PFSK-1 (cell line): ENCODE results near the gene SLC38A11.

ENCODE experiments used
- FOXP2 ChIP-seq: optimal IDR thresholded peaks from 2 replicates; pipeline ENCODE3; 2011; ENCODE audit warnings: borderline replicate concordance, control low read depth, inconsistent platforms; ENCODE audit not compliant: insufficient read depth; ENCODE audit errors: extremely low read length, extremely low read depth
- POLR2AphosphoS5 ChIP-seq: IDR thresholded peaks from 2 replicates; pipeline ENCODE4 v1.6.1; 2012; ENCODE audit warnings: low read depth, mild to moderate bottlenecking, control low read depth, low read length, moderate library complexity
- REST ChIP-seq, 2 experiments: IDR thresholded peaks; 2 replicates each; pipeline versions ENCODE4 v1.6.1 to v1.8.0; 2011 to 2012; ENCODE audit warnings: low read depth in 2 of 2, low read length in 2 of 2, control low read depth in 1 of 2, inconsistent platforms in 1 of 2, mild to moderate bottlenecking in 1 of 2, moderate library complexity in 1 of 2; ENCODE audit not compliant: insufficient read depth in 1 of 2
- SIN3A ChIP-seq: IDR thresholded peaks from 2 replicates; pipeline ENCODE4 v1.6.1; 2012; ENCODE audit warnings: mild to moderate bottlenecking, low read length, moderate library complexity, borderline replicate concordance; ENCODE audit not compliant: insufficient read depth
- TAF1 ChIP-seq: IDR thresholded peaks from 2 replicates; pipeline ENCODE4 v1.6.1; 2012; ENCODE audit warnings: low read length, control low read depth, borderline replicate concordance; ENCODE audit not compliant: insufficient read depth

Gene SLC38A11

DNA sequence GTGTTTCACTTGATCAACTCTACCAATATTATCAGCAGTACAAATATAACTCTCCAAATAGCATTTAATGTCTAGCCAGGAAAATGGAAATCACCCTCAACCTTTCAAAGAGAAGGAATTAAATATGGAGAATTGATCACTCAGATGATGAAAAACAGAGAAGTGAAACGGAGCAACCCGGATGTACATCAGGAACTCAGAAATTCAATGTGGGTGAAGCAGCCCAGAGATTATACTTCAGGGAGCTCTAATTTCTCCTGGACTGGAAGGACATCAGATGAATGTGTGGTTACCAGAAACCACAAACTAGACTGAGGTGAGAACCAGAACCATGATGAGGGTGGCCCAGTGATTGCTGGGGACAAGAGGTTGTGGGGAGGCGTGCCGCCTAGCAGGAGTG lies 78.2 kb downstream of the SLC38A11 start:
- TF ChIP-seq POLR2AphosphoS5 = no peak
- TF ChIP-seq FOXP2 = no peak
- TF ChIP-seq TAF1 = no peak
- TF ChIP-seq SIN3A = no peak
- TF ChIP-seq REST (IDR thresholded peaks at IDR 0.05; ENCODE audit: insufficient read depth in 1 of 2, low read depth in 2 of 2, low read length in 2 of 2) = no peak

GRCh38 chr2:164875334-164876205 lies 79.8 kb downstream of the SLC38A11 start:
- TF ChIP-seq SIN3A (no peak), POLR2AphosphoS5 (no peak), TAF1 (no peak), REST (IDR thresholded peaks at IDR 0.05; ENCODE audit: insufficient read depth in 1 of 2, low read depth in 2 of 2, low read length in 2 of 2) (no peak), FOXP2 (no peak)

DNA sequence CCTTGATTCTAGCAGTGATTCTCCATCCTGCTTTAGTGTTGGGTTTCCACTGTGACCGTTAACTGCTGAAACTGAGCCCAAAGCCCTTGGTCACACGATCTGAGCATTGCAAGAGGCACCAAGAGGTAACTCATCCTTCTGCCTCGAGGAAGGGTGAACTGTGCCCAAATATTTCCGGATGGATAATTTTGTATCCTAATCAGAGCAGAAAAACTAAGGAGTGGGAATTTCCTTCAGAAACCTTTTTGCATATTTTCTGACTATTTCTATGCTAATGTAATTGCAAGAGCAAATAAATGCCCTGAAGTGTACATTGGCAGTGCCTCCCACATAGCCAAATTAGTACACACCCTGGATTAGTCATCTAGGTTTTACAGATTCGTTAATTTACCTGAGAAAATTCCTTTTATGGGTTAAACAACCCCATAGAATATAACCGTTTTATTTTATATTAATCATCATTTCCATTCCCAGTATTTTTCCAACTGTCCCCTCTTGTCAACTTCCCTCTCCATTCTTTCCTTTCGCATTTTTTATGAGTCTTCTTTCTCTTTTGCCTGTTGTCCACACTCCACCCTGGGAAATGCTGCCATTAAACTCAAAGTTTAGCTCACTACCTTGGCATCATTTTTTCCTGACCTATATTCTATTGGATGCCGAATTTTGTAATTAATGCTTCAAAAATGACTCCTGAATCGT lies 82.0 kb downstream of the SLC38A11 start:
- no peak for TF ChIP-seq FOXP2
- TF ChIP-seq REST (IDR thresholded peaks at IDR 0.05; ENCODE audit: insufficient read depth in 1 of 2, low read depth in 2 of 2, low read length in 2 of 2) = no peak
- no peak for TF ChIP-seq TAF1
- no peak for TF ChIP-seq POLR2AphosphoS5
- TF ChIP-seq SIN3A = no peak

- TF ChIP-seq SIN3A = no peak
- TF ChIP-seq FOXP2 = no peak
- no peak for TF ChIP-seq TAF1
- no peak for TF ChIP-seq POLR2AphosphoS5
- TF ChIP-seq REST (IDR thresholded peaks at IDR 0.05; ENCODE audit: insufficient read depth in 1 of 2, low read depth in 2 of 2, low read length in 2 of 2) = no peak
Observed at GRCh38 chr2:164871404-164871803, 83.9 kb downstream of the SLC38A11 start.
